CD4-positive, alpha-beta T cell treated with Interleukin-4 for 1 hour (primary cell): ENCODE measurements around the gene PPP1R1B.
"Not testable (repeated sequence)": the region's sequence is repeated elsewhere in the genome, so short reads cannot be mapped to it uniquely, and the experiment has no call there.

ENCODE experiments used
- DNase-seq, 2 donors: peaks; one replicate each; pipeline ENCODE4 v3.0.0-alpha.2; 2020 to 2022

The PPP1R1B gene

DNA sequence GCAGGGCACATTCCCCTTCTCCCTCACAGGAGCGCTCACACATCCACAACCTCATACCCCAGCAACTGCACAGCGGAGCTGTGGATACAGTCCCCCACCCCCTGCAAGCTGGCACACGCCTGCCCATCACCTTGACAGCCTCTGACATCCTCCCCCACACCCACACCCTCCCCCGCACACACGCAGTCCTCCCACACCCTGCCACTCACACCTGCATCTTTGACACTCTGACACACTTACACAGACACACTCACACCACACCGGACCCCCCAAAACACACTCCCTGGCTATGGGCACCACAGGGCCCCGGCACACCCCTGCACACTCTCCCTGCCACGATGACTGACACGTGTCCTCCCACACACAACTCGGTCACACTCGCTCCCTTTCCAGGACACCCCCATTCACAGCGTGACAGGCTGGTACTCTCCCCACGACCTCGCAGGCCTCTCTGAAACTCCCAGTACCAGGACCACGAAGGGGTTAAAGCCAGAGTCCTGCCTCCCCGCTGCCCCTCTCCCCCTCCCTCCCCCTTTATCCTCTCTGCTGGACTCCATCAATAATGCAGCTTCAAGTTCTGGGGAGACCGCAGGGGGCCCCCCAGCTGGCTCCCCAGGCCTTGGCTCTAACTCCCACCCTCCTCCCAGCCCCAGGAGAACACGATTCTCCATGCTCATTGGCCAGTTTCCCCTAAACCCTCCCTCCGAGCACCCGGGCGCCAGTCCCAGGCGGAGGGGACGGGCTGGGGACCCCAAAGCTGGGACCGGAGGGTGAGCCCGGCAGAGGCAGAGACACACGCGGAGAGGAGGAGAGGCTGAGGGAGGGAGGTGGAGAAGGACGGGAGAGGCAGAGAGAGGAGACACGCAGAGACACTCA, at the start of gene PPP1R1B:
Gene PPP1R1B (plus strand): TSS at position 782 of the 876 bp plus-strand sequence. CDS start 441 bp downstream, outside the sequence.
- no peak for DNase-seq

DNA sequence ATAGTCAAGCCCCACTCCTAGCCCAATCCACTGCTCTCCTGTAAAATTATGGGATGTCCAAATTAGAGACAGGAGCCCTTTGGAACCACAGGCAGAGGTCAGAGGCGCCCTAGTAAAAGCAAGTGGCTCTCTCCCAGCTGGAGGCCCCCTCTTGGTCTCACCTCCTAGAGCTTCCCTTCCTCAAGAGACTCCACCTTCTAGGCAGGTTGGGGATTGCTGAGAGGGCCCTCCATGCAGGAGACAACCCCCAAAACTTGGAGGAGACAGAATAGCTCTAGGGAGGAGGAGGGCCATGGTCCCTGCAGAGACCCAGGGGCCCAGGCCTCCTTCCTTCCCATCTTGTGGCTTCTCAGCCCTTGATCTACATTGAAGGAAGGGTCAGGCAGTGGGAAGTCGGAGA, 48.5 kb upstream of the PPP1R1B start:
- DNase-seq: no peak

DNA sequence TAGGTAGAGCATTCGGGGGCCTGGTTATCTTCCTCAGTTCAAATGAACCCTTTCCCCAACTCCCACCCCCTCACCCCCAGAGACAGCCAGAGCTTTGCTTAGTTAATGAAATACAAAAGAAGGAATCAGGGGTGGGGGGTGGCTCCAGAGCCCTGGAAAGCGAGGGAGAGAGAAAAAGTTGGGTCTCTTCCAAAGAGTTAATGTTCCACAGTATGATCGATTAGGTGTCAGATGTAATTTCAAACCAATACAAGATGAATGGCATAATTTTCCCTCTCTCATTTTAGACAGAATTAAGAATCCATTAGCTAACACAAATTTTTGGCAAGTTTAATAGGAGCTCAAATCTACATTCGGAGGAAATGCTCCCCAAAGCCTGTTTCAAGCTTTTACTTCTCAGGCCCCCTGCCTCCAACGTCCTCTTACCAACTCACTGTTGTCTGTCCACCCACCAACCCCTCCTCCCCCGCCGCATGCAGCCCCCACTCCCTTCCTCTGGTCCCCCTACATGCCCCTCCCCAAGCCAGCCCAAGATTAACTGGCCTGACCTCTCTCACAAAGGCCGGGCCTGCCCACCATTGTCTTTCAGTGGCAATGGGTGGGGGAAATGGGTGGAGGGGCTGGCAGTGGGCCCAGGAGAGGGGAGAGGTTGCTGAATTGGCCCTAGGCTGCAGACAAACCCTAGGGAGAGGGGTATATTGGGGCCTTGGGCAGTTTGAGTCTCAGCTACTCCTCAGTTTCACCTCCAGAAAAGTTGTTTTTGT, 47.3 kb upstream of the PPP1R1B start:
- no peak for DNase-seq

DNA sequence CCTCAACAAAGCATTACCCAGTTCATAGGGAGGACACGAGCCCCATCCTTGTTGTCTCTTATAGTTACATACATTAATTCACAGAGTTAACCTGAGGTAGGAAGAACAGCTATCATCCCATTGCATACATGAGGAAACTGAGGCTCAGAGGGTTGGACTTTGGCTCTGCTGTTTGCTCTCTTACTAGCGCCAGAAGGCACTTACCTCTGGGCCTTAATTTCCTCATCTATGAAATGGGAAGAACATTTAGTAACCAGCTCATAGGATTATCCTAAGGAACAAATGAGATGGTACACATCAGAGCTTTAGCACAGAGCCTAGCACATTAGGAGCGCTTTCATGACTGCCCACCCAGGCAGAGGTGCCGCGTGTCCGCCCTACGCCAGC, 46.7 kb upstream of the PPP1R1B start:
- DNase-seq: no peak

DNA sequence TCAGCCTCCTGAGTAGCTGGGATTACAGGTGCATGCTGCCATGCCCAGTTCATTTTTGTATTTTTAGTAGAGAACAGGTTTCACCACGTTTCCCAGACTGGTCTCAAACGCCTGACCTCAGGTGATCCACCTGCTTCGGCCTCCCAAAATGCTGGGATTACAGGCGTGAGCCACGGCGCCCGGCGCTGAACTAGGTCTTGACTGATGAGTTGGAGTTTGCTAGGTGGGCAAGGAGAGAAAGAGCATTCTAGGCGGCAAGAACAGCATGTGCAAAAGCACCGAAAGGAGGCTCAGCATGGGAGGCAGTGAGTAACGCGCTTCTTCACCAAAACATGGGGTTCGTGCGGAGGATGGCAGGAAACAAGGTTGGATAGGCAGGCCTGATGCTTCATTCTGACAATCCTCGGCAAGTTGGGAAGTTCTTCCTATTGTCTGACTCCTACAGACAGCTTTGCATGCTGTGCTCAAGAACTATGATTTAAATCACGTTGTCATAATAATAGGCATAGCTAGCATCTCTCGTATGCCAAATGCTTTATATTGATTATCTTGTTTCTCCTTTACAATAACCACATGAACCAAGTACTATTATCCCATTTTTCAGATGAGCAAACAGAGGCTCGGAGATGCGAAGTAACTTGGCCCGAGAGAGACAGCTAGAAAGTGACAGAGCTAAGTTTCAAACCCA, 45.5 kb upstream of the PPP1R1B start:
- DNase-seq: no peak

DNA sequence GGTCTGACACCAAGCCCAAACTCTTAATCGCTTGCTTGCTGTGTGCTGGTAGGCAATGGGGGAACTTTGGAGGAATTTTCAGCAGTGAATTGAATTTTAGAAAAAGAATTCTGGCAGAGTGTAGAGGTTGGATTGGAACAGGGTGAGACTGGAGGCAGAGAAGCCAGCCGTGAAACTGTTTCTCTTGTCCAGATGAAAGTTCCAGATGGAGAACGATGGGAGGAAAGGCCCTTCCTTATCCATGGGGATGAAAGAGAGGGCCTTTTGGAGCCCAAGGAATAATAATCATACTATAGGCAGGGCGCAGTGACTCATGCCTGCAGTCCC, 45.0 kb upstream of the PPP1R1B start:
- no peak for DNase-seq

DNA sequence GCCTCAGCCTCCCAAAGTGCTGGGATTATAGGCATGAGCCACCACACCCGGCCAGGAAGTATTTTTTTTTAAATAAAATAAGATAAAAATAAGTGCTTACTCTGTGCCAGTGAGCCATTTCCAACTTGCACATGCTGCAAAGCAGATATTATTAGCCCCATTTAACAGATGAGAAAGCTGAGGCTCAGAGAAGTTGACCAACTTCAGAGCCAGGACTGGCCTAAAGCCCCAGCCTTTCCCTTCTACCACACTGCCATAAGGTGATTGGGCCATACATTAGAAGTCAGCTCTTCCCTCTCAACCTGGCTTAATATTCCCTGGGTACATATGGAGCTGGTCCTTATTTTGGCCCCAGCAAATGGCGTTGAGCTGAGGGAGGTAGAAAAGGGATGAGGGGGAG, 44.1 kb upstream of the PPP1R1B start:
- DNase-seq: no peak

DNA sequence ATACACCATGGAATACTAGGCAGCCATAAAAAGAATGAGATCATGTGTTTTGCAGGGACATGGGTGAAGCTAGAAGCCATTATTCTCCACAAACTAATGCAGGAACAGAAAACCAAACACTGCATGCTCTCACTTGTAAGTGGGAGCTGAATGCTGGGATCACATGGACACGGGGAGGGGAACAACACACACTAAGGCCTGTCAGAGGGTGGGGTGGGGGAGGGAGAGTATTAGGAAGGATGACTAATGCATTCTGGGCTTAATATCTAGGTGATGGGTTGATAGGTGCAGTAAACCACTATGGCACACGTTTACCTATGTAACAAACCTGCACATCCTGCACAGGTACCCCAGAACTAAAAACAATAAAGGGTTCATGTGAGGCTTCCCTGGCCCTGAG, 36.6 kb upstream of the PPP1R1B start:
- not testable (repeated sequence) for DNase-seq

DNA sequence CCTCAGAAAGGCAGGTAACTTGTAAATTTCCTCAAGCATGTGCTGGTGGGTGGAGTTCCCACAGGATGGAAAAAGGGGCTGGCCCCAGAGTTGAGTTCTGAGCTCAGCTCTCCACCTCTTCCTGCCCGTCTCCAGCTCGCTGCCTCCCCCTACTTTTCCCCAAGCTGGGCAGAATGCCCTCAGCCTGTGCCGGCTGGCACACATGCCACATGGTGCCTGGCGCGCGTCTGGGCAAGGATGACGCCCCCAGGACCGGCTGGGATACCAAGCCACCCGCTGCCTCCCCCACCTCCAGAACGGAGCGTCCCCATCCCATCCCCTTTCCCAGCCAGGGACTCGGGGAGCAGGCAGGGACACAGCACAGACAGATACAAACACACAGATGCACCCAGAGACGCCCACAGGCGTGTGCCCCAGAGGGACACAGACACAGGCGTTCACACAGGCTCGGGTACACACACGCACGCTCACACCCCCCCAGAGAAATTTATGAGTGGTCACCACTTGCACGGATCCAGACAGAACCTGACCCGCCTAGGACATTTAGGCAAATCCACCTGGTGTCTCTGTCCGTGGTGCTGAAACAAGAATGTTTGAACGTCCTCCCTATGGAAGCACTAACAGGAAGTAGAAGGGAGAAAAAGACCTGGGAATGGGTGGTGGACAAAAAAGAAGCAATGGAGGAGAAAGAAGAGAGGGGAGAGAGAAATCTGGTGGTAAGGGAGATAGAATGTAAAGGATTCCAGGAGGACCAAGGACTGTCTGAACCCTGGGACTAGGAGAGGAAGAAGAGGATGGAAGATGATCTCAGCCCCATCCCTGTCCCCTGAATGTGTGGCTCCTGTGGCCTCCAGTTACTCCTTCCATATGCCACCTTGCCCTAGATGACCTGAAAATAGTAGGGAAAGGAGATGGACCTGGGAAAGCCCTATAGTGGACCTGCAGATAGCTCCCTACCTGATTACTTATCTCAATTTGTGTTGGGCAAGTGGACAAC, 34.5 kb upstream of the PPP1R1B start:
- DNase-seq: no peak

DNA sequence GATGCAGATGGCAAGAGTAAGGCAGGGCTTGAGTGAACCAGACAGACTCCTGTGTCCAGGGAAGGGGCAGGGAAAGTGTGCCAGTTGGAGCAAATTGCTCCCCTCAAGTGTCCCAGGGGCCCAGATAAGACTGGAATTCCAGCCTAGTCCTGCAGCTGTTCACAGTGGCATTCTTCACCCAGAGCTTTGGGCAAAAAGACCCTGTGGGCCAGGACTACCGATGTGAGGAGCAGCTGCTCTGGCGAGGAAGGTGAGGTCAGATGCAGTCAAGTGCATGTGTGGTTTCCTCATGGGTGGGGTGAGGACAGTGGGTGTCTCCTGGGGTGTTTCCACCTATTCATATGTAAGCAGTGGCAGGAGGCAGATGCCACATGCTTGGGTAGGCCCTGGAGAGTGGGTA, 33.4 kb upstream of the PPP1R1B start:
- DNase-seq: no peak

DNA sequence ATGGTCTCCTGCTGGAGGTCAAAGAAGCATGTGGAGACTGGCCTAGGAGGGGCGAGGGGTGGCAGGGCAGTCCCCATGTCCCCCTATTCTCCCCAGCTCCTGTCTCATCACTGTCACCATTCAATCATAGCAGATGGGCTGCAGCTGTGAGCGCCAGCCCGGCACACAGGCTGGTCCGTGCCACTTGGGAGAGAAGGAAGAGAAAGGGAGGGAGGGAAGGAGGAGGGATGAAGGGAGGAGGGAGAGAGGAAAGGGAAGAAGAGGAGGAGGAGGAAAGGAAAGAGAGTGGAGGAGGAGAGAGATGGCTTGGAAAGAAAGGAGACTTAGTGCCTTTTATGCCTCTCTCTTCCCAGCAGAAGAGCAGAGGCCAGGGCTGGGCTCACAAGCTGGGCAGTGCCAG, 31.5 kb upstream of the PPP1R1B start:
- DNase-seq: no peak

DNA sequence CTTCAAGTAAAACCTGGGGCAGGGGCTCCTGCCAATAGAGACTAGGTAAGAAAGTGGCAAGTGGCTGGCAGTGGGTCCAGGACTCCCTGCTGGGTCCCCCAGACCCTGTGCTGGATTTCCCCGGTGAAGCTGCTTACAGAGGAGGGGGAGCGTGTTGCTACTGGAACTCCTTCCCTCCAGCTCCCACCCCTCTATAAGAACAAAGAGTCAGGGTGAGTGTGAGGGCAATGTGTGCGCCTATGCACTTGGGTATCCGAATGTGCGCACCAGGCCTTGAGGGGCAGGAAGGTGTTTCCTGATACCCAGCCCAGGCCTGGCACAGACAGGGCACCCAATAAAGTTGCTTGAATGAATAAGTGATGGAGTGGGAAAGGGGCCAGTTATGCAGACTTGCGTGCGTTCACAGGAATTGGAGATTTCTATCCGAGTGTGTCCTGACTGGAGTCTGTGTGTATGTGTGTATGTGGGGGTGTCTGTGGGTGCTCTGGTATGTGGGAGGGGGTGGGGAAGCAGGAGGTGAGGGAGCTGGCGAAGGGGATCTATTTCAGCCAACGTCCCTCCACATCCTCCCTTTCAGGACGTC, 30.7 kb upstream of the PPP1R1B start:
- no peak for DNase-seq

DNA sequence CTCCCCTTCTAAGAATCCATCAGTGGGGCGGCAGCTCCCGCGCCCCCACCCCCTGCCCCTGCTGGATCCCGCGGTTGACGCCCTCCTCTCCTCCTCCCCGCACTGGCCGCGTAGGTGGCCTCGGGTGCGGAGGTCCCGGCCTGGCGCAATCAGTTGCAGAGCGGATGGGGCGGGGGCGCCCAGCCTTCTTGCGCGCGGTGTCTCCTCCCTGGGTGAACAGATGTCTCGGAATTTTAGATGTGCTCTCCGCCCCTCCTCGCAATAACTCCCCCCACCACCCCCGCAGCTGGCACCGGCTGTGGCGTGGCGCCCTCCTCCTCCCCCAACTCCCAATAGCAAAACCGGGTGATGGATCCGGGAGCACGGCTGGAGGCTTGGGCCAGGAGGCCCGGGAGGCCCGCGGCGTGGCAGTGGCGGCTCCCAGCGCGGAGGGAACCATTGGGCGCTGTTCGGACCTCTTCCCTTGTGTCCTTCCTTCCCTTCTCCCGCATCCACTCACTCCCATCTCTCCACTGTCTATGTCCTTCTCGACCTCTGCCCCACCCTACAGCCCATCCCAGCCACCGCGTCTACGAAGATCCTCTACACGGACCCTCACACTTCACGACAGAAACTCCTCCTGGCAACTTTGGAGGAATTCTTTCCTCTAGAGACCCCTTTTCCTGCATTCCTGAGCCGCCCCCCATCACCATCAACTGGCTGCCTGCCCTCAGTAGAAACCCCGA, 30.0 kb upstream of the PPP1R1B start:
- DNase-seq: no peak

DNA sequence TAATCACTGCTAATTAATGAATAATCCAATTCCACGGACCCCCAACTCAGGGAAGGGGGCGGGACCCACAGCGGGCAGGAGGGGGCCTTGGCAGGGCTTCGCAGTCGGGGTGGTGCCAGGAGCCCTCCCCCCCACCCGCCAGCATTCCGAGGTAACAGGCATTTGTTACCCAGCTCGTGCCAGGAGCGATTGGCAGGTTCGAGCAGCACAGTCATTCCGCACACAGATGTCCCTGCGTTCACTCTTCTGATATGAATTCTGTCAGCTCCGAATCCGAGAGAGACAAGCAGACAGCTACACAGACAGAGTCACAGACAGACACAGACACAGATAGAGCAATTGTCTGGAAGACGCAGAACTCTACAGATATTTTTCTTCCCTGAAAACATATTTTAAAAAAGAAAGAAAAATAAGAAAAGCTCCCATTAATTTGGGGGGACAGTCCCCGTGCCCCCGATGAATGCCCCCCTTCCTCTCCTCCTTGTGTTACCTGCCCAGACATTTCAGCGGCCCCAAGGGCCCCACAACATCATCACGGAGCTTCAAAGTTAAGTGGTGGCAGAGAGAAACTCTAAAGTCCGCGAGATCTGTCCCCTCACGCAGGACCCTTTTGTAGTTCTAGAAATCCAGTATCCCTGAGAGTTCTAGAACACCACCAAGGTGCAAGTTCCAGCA, 29.2 kb upstream of the PPP1R1B start:
- DNase-seq: no peak

DNA sequence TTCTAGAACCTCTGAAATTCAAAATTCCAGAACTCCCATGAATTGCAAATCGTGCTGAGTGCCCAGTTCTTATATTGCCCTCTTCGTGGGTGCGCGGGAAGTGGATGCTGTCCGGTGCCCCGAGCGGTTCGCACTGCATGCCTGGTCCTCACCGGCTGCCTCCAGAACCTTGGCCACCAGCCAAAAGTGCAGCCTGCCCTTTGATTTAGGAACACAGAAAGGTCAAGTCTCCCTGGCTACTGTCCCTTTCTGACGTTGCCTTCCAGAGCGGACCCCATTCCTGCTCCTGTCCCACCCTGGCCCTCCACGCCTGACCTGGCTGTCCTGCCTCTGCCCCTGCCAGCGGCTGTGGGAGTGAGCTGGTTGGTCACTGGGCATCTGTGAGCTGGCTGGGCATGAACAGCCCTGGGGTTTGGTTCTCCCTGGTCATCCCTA, 28.7 kb upstream of the PPP1R1B start:
- no peak for DNase-seq

DNA sequence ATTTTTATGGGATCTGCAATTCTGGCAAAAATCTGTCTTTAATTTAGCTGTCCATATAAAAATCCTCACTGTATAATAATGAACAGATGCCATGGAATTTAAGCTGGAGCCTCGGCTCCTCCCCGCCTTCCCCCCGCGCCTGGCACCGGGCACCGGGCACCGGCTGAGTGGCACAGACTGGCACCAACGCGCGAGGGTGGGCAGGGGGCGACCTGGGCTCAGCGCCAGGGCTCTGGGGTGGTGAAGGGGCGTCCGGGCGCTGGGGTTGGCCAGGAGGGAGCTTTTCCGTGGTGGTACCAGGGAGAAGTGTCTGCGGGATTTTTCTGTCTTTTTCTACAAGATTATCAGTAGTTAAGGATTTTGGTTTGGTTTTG, 28.1 kb upstream of the PPP1R1B start:
- no peak for DNase-seq

DNA sequence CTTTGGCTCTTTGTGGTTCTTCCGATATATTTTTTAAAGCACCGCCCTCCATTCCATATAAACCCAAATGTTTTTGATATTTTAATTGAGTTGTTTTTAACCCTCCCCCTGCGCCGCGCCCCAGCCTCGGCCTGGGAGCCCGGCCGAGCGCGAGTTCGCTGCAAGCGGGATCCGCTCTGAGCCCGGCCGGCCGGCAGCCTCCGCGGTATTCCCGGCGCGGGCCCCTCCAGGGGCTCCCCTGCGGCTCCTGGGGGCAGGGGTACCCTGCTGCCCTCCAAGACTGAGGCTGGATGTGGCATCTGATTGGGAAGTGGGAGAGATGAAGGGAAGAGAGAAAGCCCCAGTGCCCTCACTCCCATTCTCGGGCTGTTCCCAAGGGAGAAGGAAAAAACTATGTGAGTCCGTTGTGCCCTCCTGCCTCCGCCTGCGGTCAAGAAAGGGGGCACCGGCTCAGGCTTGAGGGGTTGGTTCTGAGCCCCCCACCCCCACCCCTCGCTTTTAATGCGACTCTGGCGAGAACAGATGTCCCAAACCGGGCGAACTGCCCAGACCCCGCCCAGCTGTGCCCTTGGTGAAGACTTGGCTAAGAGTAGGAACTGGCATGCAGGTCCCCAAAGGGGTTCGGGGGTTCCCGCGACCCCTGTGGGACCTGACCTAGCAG, 27.6 kb upstream of the PPP1R1B start:
- no peak for DNase-seq

DNA sequence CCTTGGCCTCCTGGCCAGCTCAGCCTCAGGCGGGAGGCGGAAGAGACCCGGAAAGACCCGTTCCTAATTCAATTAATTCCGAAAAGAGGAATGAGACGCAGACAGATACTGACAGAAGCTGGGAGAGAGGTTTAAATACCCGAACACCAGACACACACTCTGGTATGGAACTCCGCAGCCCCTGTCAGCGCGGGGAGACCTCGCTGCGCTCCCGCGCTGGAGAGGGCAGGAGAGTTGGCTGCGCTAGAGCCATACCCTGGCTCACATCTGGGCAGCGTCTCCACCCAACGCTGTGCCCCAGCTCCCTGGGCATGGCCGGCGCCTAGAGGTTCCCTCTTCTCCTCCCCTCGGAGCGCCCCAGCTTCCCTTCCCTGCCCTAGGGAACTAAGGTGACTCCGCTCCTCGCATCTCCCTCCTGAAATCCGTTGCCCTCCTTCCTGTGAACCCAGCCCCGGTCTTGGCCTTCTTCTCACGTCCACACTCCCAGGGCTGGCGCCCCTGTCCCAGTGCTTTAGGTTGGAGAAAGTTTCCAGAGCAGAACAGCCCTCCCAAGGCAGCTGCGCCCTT, 27.0 kb upstream of the PPP1R1B start:
- DNase-seq: no peak

DNA sequence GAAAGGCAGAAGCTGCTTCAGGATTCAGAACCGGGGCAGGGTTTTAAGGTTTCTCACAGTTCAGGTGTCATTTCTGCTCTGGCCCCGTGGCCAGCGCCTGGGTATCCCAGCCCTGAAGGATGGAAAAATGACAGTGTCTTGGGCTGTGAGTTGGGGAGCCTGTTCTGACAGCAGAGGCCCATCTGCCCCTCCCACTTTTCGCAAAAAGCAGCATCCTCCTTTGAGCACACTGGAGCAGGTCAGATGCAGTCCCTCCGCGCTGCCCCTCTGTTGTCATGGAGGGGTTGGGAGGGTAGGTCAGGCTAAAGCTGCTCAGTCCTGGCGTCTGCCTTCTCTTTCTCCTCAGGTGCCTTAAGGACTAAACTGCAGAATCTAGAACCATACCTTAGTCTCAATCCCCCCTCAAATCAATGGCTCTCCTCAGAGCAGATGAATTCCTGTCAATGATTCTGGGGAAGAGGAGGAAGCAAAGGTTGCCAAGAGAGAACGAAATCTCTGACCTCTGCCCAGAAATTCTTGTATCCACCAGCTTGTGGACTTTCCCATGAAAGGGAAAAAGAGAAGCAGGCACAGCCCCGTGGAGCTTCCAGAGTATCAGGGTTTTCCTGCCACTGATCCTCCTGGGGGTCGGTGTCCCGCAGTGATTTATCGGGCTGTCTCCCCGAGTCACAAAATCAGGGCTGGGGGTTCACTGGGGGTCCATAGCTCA, 26.3 kb upstream of the PPP1R1B start:
- DNase-seq: no peak
